Activated T-helper 1 cell treated with anti-CD3 and anti-CD28 coated beads, Interleukin-12 subunit alpha, Interleukin-12 subunit beta, Interleukin-2, Interleukin-4 antibody, amounts not matched to agents 30 ng/mL and 10 ng/mL and 1 ng/mL, durations not matched to agents 14 hours and 24 hours and 36 hours (primary cell): ENCODE data around the gene TMEM242. TPM values are rescaled to one million over a fixed set of nuclear protein-coding genes. Genes with fewer than 3 reads are reported as not detected.

Experiments
- DNase-seq: peaks from one replicate; pipeline ENCODE4 v3.0.0; 2021; ENCODE audit warnings: low spot score
- H3K27ac Mint-ChIP-seq: one replicate; pipeline ENCODE4 v1.8.0; 2021; ENCODE audit warnings: mild to moderate bottlenecking, mixed read lengths
- H3K27me3 Mint-ChIP-seq: one replicate; pipeline ENCODE4 v1.8.0; 2022; ENCODE audit warnings: mild to moderate bottlenecking, moderate library complexity, mixed read lengths; ENCODE audit not compliant: insufficient read depth
- H3K36me3 Mint-ChIP-seq: one replicate; pipeline ENCODE4 v1.8.0; 2021; ENCODE audit warnings: low read depth, mixed read lengths
- H3K4me1 Mint-ChIP-seq: one replicate; pipeline ENCODE4 v1.8.0; 2021; ENCODE audit warnings: low read depth, mixed read lengths
- H3K4me3 Mint-ChIP-seq: one replicate; pipeline ENCODE4 v1.8.0; 2021; ENCODE audit warnings: mild to moderate bottlenecking, moderate library complexity, mixed read lengths
- H3K9me3 Mint-ChIP-seq: one replicate; pipeline ENCODE4 v1.8.0; 2021; ENCODE audit warnings: mixed read lengths
- intact Hi-C: fragments of 100-400 bp; cut with micrococcal nuclease; formaldehyde crosslinking; loops from one replicate; pipeline ENCODE4 v1.15.1; 2024
- total RNA-seq: library from RNA; stranded (reverse); gene quantifications from 2 replicates; pipeline ENCODE4 v1.2.3, GENCODE V29; 2022

The TMEM242 gene
- total RNA-seq, 1 donor from 2014 or later: 10.1 TPM

GRCh38 chr6:157263881-157264397, 59.4 kb downstream of the TMEM242 start:
- no peak overlapping the region for H3K4me3 Mint-ChIP-seq
- peaks cover 4% of the 10 kb centered on the region for H3K4me1 Mint-ChIP-seq
- no peak for DNase-seq
- no peaks in the 10 kb centered on the region for H3K36me3 Mint-ChIP-seq
- peaks cover 9% of the 10 kb centered on the region for H3K27me3 Mint-ChIP-seq
- intact Hi-C loops: no loop called here
- no peaks in the 10 kb centered on the region for H3K9me3 Mint-ChIP-seq
- no peak overlapping the region for H3K27ac Mint-ChIP-seq

- Mint-ChIP-seq H3K27ac (no peak overlapping the region), H3K4me3 (no peak overlapping the region), H3K36me3 (no peaks in the 10 kb centered on the region), H3K4me1 (peaks cover 4% of the 10 kb centered on the region), H3K9me3 (no peaks in the 10 kb centered on the region), H3K27me3 (peaks cover 9% of the 10 kb centered on the region)
- no peak for DNase-seq
- intact Hi-C loops: no loop called here
These were observed 60.2 kb downstream of the TMEM242 start for GRCh38 chr6:157263146-157263545.

DNA sequence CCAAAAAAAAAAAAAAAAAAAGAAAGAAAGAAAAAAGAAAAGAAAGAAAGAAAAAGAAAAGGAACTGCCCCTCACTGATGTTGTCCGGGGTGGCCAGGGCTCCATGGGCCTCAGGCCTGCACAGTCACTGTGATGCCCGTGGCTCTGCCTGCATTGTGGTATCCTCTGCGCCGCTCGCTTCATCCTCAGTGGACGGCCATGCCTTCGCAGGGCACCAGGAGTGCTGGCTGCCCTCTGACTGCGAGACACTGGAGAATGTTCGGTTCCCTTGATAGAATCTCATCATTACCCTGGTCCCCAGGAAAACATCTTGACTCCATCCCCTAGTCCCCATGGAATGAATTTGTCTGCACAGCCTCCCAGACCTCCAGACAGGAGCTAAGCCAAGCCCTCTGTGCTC, 61.7 kb downstream of the TMEM242 start:
- intact Hi-C loops: no loop called here
- Mint-ChIP-seq H3K27me3 (peaks cover 16% of the 10 kb centered on the region), H3K27ac (no peak overlapping the region), H3K9me3 (no peaks in the 10 kb centered on the region), H3K4me1 (peaks cover 4% of the 10 kb centered on the region), H3K36me3 (no peaks in the 10 kb centered on the region), H3K4me3 (no peak overlapping the region)
- DNase-seq: no peak

DNA sequence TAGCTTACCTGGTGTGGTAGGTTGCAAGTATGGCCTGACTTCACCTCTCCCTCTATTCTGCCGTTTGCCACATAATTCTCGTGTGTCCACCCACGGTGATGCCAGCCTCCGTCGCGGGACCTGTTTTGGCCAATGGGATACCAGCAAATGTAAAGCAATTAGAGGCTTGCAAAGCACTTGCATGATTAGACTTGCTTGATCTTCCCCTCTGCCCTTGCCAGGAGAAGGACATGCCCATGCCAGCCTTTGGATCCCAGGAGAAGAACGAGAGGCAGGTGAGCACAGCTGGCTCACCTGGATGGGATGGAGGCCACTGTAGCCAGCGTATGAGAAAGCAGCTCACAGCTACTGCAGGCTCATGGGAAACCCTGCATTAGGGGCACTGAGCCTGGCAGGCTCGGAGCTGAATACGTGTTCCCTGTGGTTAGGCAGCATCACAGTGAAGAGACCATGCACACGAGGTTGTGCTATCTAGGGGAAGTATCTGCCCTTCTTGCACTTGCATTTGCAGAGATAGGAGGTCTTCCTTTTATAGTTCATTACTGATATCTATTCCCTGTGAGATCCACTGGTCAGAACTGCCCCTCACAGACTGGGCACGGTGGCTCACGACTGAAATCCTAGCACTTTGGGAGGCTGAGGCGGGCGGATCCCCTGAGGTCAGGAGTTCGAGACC, 62.4 kb downstream of the TMEM242 start:
- no peak overlapping the region for H3K4me3 Mint-ChIP-seq

GRCh38 chr6:157259443-157259842, 63.9 kb downstream of the TMEM242 start:
- Mint-ChIP-seq H3K36me3 (no peaks in the 10 kb centered on the region), H3K4me3 (no peak overlapping the region), H3K4me1 (peaks cover 4% of the 10 kb centered on the region), H3K27me3 (peaks cover 22% of the 10 kb centered on the region), H3K27ac (no peak overlapping the region), H3K9me3 (no peaks in the 10 kb centered on the region)
- intact Hi-C loops: no loop called here
- DNase-seq: no peak

More for the DNA sequence above, 62.4 kb downstream of the TMEM242 start:
- no peak for DNase-seq
- peaks cover 18% of the 10 kb centered on the region for H3K27me3 Mint-ChIP-seq
- H3K4me1 Mint-ChIP-seq: peaks cover 4% of the 10 kb centered on the region
- H3K27ac Mint-ChIP-seq: no peak overlapping the region
- no peaks in the 10 kb centered on the region for H3K9me3 Mint-ChIP-seq
- intact Hi-C loops: no loop called here
- no peaks in the 10 kb centered on the region for H3K36me3 Mint-ChIP-seq

DNA sequence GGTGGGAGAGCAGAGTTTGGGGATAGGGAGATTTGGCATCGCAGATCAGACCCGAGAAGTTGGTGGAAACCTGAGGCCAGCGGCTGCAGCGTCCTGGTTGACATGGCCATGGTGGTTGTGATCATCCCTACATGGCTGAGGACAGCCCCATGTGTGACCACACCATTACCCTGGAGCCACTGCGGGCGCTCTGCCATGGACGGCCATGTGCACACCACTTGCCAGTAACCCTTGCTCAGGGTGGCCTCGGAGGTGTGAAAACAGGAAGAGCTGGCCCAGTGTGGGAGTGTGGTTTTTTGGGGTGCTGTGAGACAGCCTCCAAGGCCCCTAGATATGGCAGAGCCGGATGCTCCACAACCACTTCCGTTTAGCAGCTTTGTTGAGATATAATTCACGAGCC, 64.4 kb downstream of the TMEM242 start:
- Mint-ChIP-seq H3K4me3 (no peak overlapping the region), H3K27me3 (peaks cover 27% of the 10 kb centered on the region), H3K4me1 (peaks cover 4% of the 10 kb centered on the region), H3K27ac (no peak overlapping the region), H3K36me3 (no peaks in the 10 kb centered on the region), H3K9me3 (no peaks in the 10 kb centered on the region)
- intact Hi-C loops: no loop called here
- DNase-seq: no peak

- H3K4me1 Mint-ChIP-seq: peaks cover 4% of the 10 kb centered on the region
- H3K36me3 Mint-ChIP-seq: no peaks in the 10 kb centered on the region
- H3K4me3 Mint-ChIP-seq: no peak overlapping the region
- DNase-seq: no peak
- H3K9me3 Mint-ChIP-seq: no peaks in the 10 kb centered on the region
- intact Hi-C loops: no loop called here
- H3K27ac Mint-ChIP-seq: no peak overlapping the region
- H3K27me3 Mint-ChIP-seq: peaks cover 31% of the 10 kb centered on the region
These were observed 68.2 kb downstream of the TMEM242 start for GRCh38 chr6:157255079-157255478.

- Mint-ChIP-seq H3K4me1 (peaks cover under 1% of the 10 kb centered on the region), H3K9me3 (no peaks in the 10 kb centered on the region), H3K27ac (no peak overlapping the region), H3K36me3 (no peaks in the 10 kb centered on the region), H3K27me3 (peaks cover 27% of the 10 kb centered on the region), H3K4me3 (no peak overlapping the region)
- intact Hi-C loops: no loop called here
- DNase-seq: no peak
These were observed 68.8 kb downstream of the TMEM242 start for GRCh38 chr6:157254538-157254937.

- H3K4me3 Mint-ChIP-seq: no peak overlapping the region
- H3K9me3 Mint-ChIP-seq: peaks cover 1% of the 10 kb centered on the region
- peaks cover 31% of the 10 kb centered on the region for H3K27me3 Mint-ChIP-seq
- intact Hi-C loops: no loop called here
- no peak overlapping the region for H3K27ac Mint-ChIP-seq
- no peaks in the 10 kb centered on the region for H3K36me3 Mint-ChIP-seq
- H3K4me1 Mint-ChIP-seq: no peaks in the 10 kb centered on the region
- no peak for DNase-seq
These were observed 69.6 kb downstream of the TMEM242 start for GRCh38 chr6:157253699-157254098.

DNA sequence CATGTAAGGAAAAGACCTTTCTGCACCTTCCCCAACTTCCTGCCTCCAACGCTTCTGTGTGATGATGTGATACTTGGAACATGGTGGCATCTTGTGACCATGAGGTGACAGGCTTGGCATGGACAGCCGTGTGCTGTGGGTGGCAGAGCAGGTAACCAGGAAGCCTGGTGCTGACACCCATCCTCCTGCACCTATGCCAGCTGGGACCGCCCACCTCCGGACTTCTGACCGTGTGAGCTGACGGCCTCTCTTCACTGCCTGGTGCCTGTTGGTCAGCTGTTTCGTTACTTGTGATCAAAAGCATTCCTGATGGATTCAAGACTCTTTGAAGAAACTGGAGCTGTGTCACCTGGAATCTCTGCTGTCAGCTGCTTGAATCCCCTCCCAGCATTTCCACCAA, 70.3 kb downstream of the TMEM242 start:
- peaks cover 8% of the 10 kb centered on the region for H3K9me3 Mint-ChIP-seq
- H3K27ac Mint-ChIP-seq: no peak overlapping the region
- DNase-seq: no peak
- no peaks in the 10 kb centered on the region for H3K36me3 Mint-ChIP-seq
- no peaks in the 10 kb centered on the region for H3K4me1 Mint-ChIP-seq
- H3K27me3 Mint-ChIP-seq: peaks cover 33% of the 10 kb centered on the region
- no peak overlapping the region for H3K4me3 Mint-ChIP-seq
- intact Hi-C loops: no loop called here

GRCh38 chr6:157251586-157252247, 71.6 kb downstream of the TMEM242 start:
- Mint-ChIP-seq H3K27ac (no peak overlapping the region), H3K4me3 (no peak overlapping the region), H3K4me1 (no peaks in the 10 kb centered on the region), H3K9me3 (peaks cover 8% of the 10 kb centered on the region), H3K27me3 (peaks cover 28% of the 10 kb centered on the region), H3K36me3 (no peaks in the 10 kb centered on the region)
- intact Hi-C loops: no loop called here
- DNase-seq: no peak

DNA sequence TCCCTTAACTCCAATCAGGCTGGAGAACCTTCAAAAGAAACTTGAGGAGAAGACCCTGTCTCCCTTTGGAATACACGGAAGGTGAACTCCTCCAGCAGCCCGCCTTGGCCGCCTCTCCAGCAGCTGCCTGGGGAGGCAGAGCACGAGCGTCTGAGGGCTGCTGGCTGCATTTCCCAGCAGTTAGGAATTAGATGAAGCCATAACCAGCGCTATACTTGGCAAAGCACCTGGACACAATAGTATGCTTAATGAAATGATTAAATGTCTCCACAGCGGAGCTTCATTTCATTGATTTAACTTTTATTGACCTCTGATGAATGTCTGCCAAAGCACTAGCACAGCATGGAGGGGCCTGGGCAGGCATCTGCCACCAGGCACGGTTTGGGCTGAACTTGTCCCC, 73.5 kb downstream of the TMEM242 start:
- Mint-ChIP-seq H3K27me3 (peaks cover 21% of the 10 kb centered on the region), H3K9me3 (peaks cover 8% of the 10 kb centered on the region), H3K4me3 (no peak overlapping the region), H3K4me1 (no peaks in the 10 kb centered on the region), H3K27ac (no peak overlapping the region), H3K36me3 (no peaks in the 10 kb centered on the region)
- intact Hi-C loops: loop anchor here (5.0 kb wide), 1 partner anchor 1623 kb away; no protein-coding TSS in a partner anchor
- DNase-seq: no peak

DNA sequence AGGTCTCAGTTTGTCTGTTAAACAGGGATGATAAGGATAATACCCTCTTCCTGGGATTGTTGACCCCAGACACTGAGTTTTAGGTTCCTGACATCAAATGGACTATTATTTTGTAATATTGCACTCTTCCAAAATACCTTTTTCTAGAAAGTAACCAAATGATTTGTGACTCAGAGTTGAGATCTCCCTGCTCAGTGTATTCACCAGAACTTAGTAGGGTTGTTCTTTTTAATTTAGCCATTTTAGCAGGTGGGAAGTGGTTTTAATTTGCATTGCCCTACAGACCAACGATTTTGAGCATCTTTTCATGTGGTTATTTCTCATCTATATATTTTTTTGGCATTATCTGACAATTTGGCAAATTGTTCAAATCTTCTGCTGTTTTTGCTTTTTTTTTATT, 75.1 kb downstream of the TMEM242 start:
- Mint-ChIP-seq H3K27me3 (peaks cover 20% of the 10 kb centered on the region), H3K4me3 (no peak overlapping the region), H3K4me1 (no peaks in the 10 kb centered on the region), H3K9me3 (peaks cover 8% of the 10 kb centered on the region), H3K27ac (no peak overlapping the region), H3K36me3 (no peaks in the 10 kb centered on the region)
- intact Hi-C loops: loop anchor here (5.0 kb wide), 1 partner anchor 1621 kb away; no protein-coding TSS in a partner anchor
- DNase-seq: no peak
